ENCODE results near the gene QRICH1. TPM values are rescaled to one million over a fixed set of nuclear protein-coding genes. Genes with fewer than 3 reads are reported as not detected.

Gene QRICH1
- polyA plus RNA-seq, 3 donors, result 9.3 to 150 (median 16.1) TPM

- peaks cover 20 to 34% of the 10 kb centered on the region in 2 donors for H3K4me1 ChIP-seq (ENCODE audit: control insufficient read depth in 1 of 2, insufficient read depth in 2 of 2, low read length in 2 of 2)
- peak overlapping the region; percentile 57 to 94 (median 93) for H3K4me3 ChIP-seq (replicated peaks in 1 of 3; ENCODE audit: low read depth in 2 of 3, low read length in 3 of 3)
- Mint-ChIP-seq H3K4me3 (peak overlapping the region; percentile 95 to 98), H3K4me1 (peaks cover 23% of the 10 kb centered on the region), H3K27ac (peak overlapping the region; percentile 94 to 99 (median 99)), H3K36me3 (peaks cover 7 to 28% of the 10 kb centered on the region in 2 donors), H3K9me3 (no peaks in the 10 kb centered on the region), H3K27me3 (ENCODE audit: low read depth in 3 of 3) (peaks cover 0 to 1% (median 0%) of the 10 kb centered on the region in 3 donors)
- H3K9ac ChIP-seq (ENCODE audit: insufficient read depth, low read length, poor library complexity, severe bottlenecking), result peak overlapping the region; percentile 90
- peak; percentile 75 to 84 (median 80) for DNase-seq
- H3K4me2 ChIP-seq (replicated peaks; ENCODE audit: extremely low read depth, low read length, poor library complexity, severe bottlenecking), result peak overlapping the region; percentile 93
- H3K9me3 ChIP-seq (replicated peaks in 1 of 2; ENCODE audit: control insufficient read depth in 1 of 2, insufficient read depth in 1 of 2, low read length in 2 of 2), result no peaks in the 10 kb centered on the region
- no peak for TF ChIP-seq CTCF (IDR thresholded peaks at IDR 0.05)
- peaks cover 39% of the 10 kb centered on the region for H3K79me2 ChIP-seq (ENCODE audit: insufficient read depth, low read length)
- H3K27me3 ChIP-seq (ENCODE audit: control insufficient read depth in 2 of 2, insufficient read depth in 2 of 2, low read length in 2 of 2), result no peaks in the 10 kb centered on the region
- peak overlapping the region; percentile 90 to 97 for H3K27ac ChIP-seq (ENCODE audit: low read depth in 1 of 2, low read length in 2 of 2)
- peaks cover 15 to 18% of the 10 kb centered on the region in 2 donors for H3K36me3 ChIP-seq (replicated peaks in 1 of 2; ENCODE audit: control insufficient read depth in 1 of 2, insufficient read depth in 2 of 2, low read length in 2 of 2)
- WGBS (ENCODE audit: insufficient coverage), result 16% methylated on average over 28 of the region's 41 CpGs
- intact Hi-C loops (cut with micrococcal nuclease), result loop anchor here (1.0 to 2.0 kb wide), 2 partner anchors 12 to 19 kb away; no protein-coding TSS in a partner anchor
- peaks cover 26% of the 10 kb centered on the region for H4K20me1 ChIP-seq (ENCODE audit: insufficient read depth, low read length)
- peak overlapping the region; percentile 94 for H2AFZ ChIP-seq (ENCODE audit: insufficient read depth, low read depth, low read length, poor library complexity, severe bottlenecking)
Observed at GRCh38 chr3:49007771-49008528, 85.9 kb downstream of the QRICH1 start.

GRCh38 chr3:49007068-49007770 lies 86.7 kb downstream of the QRICH1 start, which contains the start of gene WDR6:
TSS of gene WDR6 (plus strand) at chr3:49007391. CDS start at chr3:49007432, 41 bp downstream.
- intact Hi-C loops (cut with micrococcal nuclease), result loop anchor here in 1 of 2 donors (2.0 kb wide), 1 partner anchor 18 kb away; no protein-coding TSS in a partner anchor
- under 1% methylated on average over 59 of the region's 65 CpGs for WGBS (ENCODE audit: insufficient coverage)

More at GRCh38 chr3:49007068-49007770, 86.7 kb downstream of the QRICH1 start, which contains the start of gene WDR6:
- Histone ChIP-seq H3K9ac (ENCODE audit: insufficient read depth, low read length, poor library complexity, severe bottlenecking) (peak within 1 kb of the TSS; percentile 90), H2AFZ (ENCODE audit: insufficient read depth, low read depth, low read length, poor library complexity, severe bottlenecking) (peak within 1 kb of the TSS; percentile 94), H3K4me1 (ENCODE audit: control insufficient read depth in 1 of 2, insufficient read depth in 2 of 2, low read length in 2 of 2) (peaks cover 20 to 34% of the 10 kb centered on the region in 2 donors), H3K4me2 (replicated peaks; ENCODE audit: extremely low read depth, low read length, poor library complexity, severe bottlenecking) (peak within 1 kb of the TSS; percentile 93), H3K36me3 (replicated peaks in 1 of 2; ENCODE audit: control insufficient read depth in 1 of 2, insufficient read depth in 2 of 2, low read length in 2 of 2) (peaks cover 8 to 10% of the 10 kb centered on the region in 2 donors), H3K27me3 (ENCODE audit: control insufficient read depth in 2 of 2, insufficient read depth in 2 of 2, low read length in 2 of 2) (no peaks in the 10 kb centered on the region), H4K20me1 (ENCODE audit: insufficient read depth, low read length) (peaks cover 18% of the 10 kb centered on the region), H3K9me3 (replicated peaks in 1 of 2; ENCODE audit: control insufficient read depth in 1 of 2, insufficient read depth in 1 of 2, low read length in 2 of 2) (no peaks in the 10 kb centered on the region), H3K4me3 (replicated peaks in 1 of 3; ENCODE audit: low read depth in 2 of 3, low read length in 3 of 3) (peak within 1 kb of the TSS; percentile 57 to 94 (median 93)), H3K79me2 (ENCODE audit: insufficient read depth, low read length) (peaks cover 32% of the 10 kb centered on the region), H3K27ac (ENCODE audit: low read depth in 1 of 2, low read length in 2 of 2) (peak within 1 kb of the TSS; percentile 90 to 97)
- Mint-ChIP-seq H3K9me3 (no peaks in the 10 kb centered on the region), H3K27me3 (ENCODE audit: low read depth in 3 of 3) (peaks cover 0 to 2% (median 1%) of the 10 kb centered on the region in 3 donors), H3K4me3 (peak within 1 kb of the TSS; percentile 95 to 98), H3K4me1 (peaks cover 23% of the 10 kb centered on the region), H3K27ac (peak within 1 kb of the TSS; percentile 94 to 99 (median 99)), H3K36me3 (peaks cover 10 to 21% of the 10 kb centered on the region in 2 donors)
- TF ChIP-seq CTCF (IDR thresholded peaks at IDR 0.05), result peak; percentile 45
- DNase-seq, result peak; percentile 94 to 97 (median 95)

Measured in CD14-positive monocyte (primary cell).